GM23338 (cell line): ENCODE results near the gene FHAD1. TPM values are rescaled to one million over a fixed set of nuclear protein-coding genes. Genes with fewer than 3 reads are reported as not detected.

Experiments used
- ATAC-seq: fragments of 200-7000 bp; cut with Tn5 transposase; 3 replicates; pipeline ENCODE4 v1.9.1; 2020
- DNase-seq: peaks from one replicate; pipeline ENCODE4 v3.0.0-alpha.2; 2015; ENCODE audit warnings: low spot score
- H2AFZ ChIP-seq: fragments of 200-600 bp; sonication (generic); 2 replicates; pipeline ENCODE4 v1.8.0; 2016; ENCODE audit warnings: antibody characterized with exemption, mild to moderate bottlenecking, moderate library complexity
- H3F3A ChIP-seq: fragments of 200-600 bp; sonication (generic); replicated peaks from 2 replicates; pipeline ENCODE4 v1.8.0; 2017; ENCODE audit warnings: antibody characterized with exemption, mixed run types, low read depth
- H3K27ac ChIP-seq: fragments of 200-600 bp; sonication (generic); 2 replicates; pipeline ENCODE4 v1.6.1; 2016; ENCODE audit warnings: low read depth
- H3K27me3 ChIP-seq: fragments of 200-600 bp; sonication (generic); 2 replicates; pipeline ENCODE4 v1.8.0; 2016; ENCODE audit warnings: mild to moderate bottlenecking, mixed run types, moderate library complexity; ENCODE audit not compliant: insufficient read depth
- H3K36me3 ChIP-seq: fragments of 200-600 bp; sonication (generic); 2 replicates; pipeline ENCODE4 v1.8.0; 2016; ENCODE audit warnings: mild to moderate bottlenecking; ENCODE audit not compliant: insufficient read depth
- H3K4me1 ChIP-seq: fragments of 200-600 bp; sonication (generic); 2 replicates; pipeline ENCODE4 v1.8.0; 2016; ENCODE audit warnings: mild to moderate bottlenecking, moderate library complexity; ENCODE audit not compliant: insufficient read depth
- H3K4me2 ChIP-seq: fragments of 200-600 bp; sonication (generic); 2 replicates; pipeline ENCODE4 v1.7.1; 2017; ENCODE audit warnings: mixed run types
- H3K4me3 ChIP-seq: fragments of 200-600 bp; sonication (generic); 2 replicates; pipeline ENCODE4 v1.6.1; 2016; ENCODE audit warnings: mixed run types
- H3K79me2 ChIP-seq: fragments of 200-600 bp; sonication (generic); replicated peaks from 2 replicates; pipeline ENCODE4 v1.8.0; 2017; ENCODE audit warnings: mild to moderate bottlenecking; ENCODE audit not compliant: insufficient read depth
- H3K9me2 ChIP-seq: fragments of 200-600 bp; sonication (generic); 2 replicates; pipeline ENCODE4 v1.8.0; 2017; ENCODE audit not compliant: insufficient read depth
- H4K20me1 ChIP-seq: fragments of 200-600 bp; sonication (generic); replicated peaks from 2 replicates; pipeline ENCODE4 v1.8.0; 2017; ENCODE audit warnings: mild to moderate bottlenecking; ENCODE audit not compliant: insufficient read depth
- H3K27ac Mint-ChIP-seq: 2 replicates; pipeline ENCODE4 v1.8.0; 2020; ENCODE audit warnings: inconsistent platforms, mild to moderate bottlenecking, moderate library complexity, mixed read lengths
- H3K27me3 Mint-ChIP-seq: 3 replicates; pipeline ENCODE4 v1.8.0; 2022; ENCODE audit warnings: low read depth, mild to moderate bottlenecking, moderate library complexity, mixed read lengths, inconsistent platforms; ENCODE audit not compliant: insufficient read depth, poor library complexity
- H3K36me3 Mint-ChIP-seq: 3 replicates; pipeline ENCODE4 v1.8.0; 2021; ENCODE audit warnings: low read depth, mild to moderate bottlenecking, inconsistent platforms, moderate library complexity, mixed read lengths
- H3K4me1 Mint-ChIP-seq: 3 replicates; pipeline ENCODE4 v1.8.0; 2020; ENCODE audit warnings: mild to moderate bottlenecking, inconsistent platforms, mixed read lengths
- H3K4me3 Mint-ChIP-seq: 3 replicates; pipeline ENCODE4 v1.8.0; 2021; ENCODE audit warnings: moderate library complexity, mild to moderate bottlenecking, inconsistent platforms, mixed read lengths
- H3K9me3 Mint-ChIP-seq: 3 replicates; pipeline ENCODE4 v1.8.0; 2020; ENCODE audit warnings: moderate library complexity, mild to moderate bottlenecking, inconsistent platforms, mixed read lengths
- CREB1 ChIP-seq: fragments of 250-450 bp; sonication (Bioruptor Pico); IDR thresholded peaks from 2 replicates; pipeline ENCODE4 v1.5.0; 2020; ENCODE audit warnings: low read depth, mild to moderate bottlenecking, moderate library complexity
- EZH2 ChIP-seq: fragments of 200-600 bp; sonication (generic); IDR thresholded peaks from one replicate; pipeline ENCODE4 v1.8.0; 2017; ENCODE audit warnings: antibody characterized with exemption, mild to moderate bottlenecking, low read depth; ENCODE audit not compliant: unreplicated experiment
- EZH2phosphoT487 ChIP-seq: fragments of 200-600 bp; sonication (generic); IDR thresholded peaks from one replicate; pipeline ENCODE4 v1.8.1; 2018; ENCODE audit warnings: antibody characterized with exemption; ENCODE audit not compliant: unreplicated experiment
- JUNB ChIP-seq: IDR thresholded peaks from one replicate; pipeline ENCODE4 v1.6.1; 2016; ENCODE audit warnings: antibody characterized with exemption; ENCODE audit not compliant: unreplicated experiment
- NANOG ChIP-seq: IDR thresholded peaks from 2 replicates; pipeline ENCODE4 v1.6.1; 2016; ENCODE audit warnings: antibody characterized with exemption, borderline replicate concordance
- POLR2AphosphoS5 ChIP-seq: IDR thresholded peaks from 2 replicates; pipeline ENCODE4 v1.6.1; 2016; ENCODE audit warnings: antibody characterized with exemption, low read depth
- STAT1 ChIP-seq: IDR thresholded peaks from one replicate; pipeline ENCODE4 v1.6.1; 2016; ENCODE audit warnings: antibody characterized with exemption; ENCODE audit not compliant: unreplicated experiment
- ZNF114 ChIP-seq: fragments of 250-450 bp; sonication (Bioruptor Pico); IDR thresholded peaks from 2 replicates; pipeline ENCODE4 v1.5.0; 2020; ENCODE audit warnings: mild to moderate bottlenecking, moderate library complexity
- ZNF331 ChIP-seq: fragments of 250-450 bp; sonication (Bioruptor Pico); IDR thresholded peaks from 2 replicates; pipeline ENCODE4 v1.5.0; 2020; ENCODE audit warnings: low read depth, mild to moderate bottlenecking, moderate library complexity
- polyA plus RNA-seq: library from polyadenylated mRNA; unstranded; fragments of >200 nt; fragmentation: Nextera tagmentation; extraction: Ambion mirVana; gene quantifications from 2 replicates; pipeline ENCODE4 v1.2.1, GENCODE V29; 2016
- total RNA-seq: library from RNA; depleted of rRNA; stranded (reverse); fragments of >200 nt; shearing (Covaris generic); gene quantifications from 2 replicates; pipeline ENCODE4 v1.2.3, GENCODE V29; 2014
- TF ChIP-seq, protein P1 (sequence below): fragments of 250-450 bp; sonication (Bioruptor Pico); IDR thresholded peaks from 2 replicates; pipeline ENCODE4 v1.5.0; 2020; ENCODE audit warnings: mild to moderate bottlenecking, moderate library complexity
- TF ChIP-seq, protein P2 (sequence below): IDR thresholded peaks from one replicate; pipeline ENCODE4 v1.6.1; 2018; ENCODE audit warnings: antibody characterized with exemption; ENCODE audit not compliant: unreplicated experiment
- TF ChIP-seq, protein P3 (sequence below), 2 experiments: fragments of 200-600 bp in 1 of 2; sonication (generic) in 1 of 2; conservative IDR thresholded peaks; 2 replicates each; pipeline versions ENCODE4 v1.5.1 to v1.6.1; 2016 to 2017; ENCODE audit warnings: antibody characterized with exemption in 2 of 2, low read depth in 2 of 2, mild to moderate bottlenecking in 2 of 2, moderate library complexity in 1 of 2
- TF ChIP-seq, protein P4 (sequence below): IDR thresholded peaks from 2 replicates; pipeline ENCODE4 v1.6.1; 2016; ENCODE audit warnings: antibody characterized with exemption

Gene FHAD1
- total and polyA plus RNA-seq, 2 experiments from 2014 or later = 1.8 to 3.3 TPM

DNA sequence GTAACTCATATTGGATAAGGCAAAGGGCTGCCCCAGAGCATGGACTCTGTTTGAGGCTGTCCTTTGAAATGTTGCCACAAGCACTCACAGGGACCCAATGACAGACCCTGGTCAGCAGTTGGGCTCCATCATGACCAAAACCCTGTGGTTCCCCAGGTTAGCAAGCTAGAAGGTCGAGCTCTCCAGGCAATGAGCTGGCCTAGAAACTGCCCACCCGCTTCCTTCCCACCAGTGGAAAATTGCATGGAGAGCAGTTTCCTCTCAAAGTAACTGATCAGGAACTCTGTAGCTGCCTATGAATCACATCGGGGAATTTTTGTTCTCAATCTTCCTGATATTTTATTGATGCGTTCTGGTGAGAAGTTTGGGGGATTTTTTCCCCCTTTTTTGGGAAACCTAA, 52.8 kb downstream of the FHAD1 start:
- Mint-ChIP-seq H3K9me3 (peaks cover 10% of the 10 kb centered on the region; the same call in 2 of the 3 replicates), H3K27ac (no peak overlapping the region)

More for the DNA sequence above, 52.8 kb downstream of the FHAD1 start:
- H2AFZ ChIP-seq = no peak overlapping the region
- no peaks in the 10 kb centered on the region for H4K20me1 ChIP-seq
- no peak overlapping the region for H3K4me3 ChIP-seq
- Mint-ChIP-seq H3K4me3 (no peak overlapping the region), H3K4me1 (peaks cover 2% of the 10 kb centered on the region; the same call in 1 of the 3 replicates), H3K36me3 (peaks cover 4% of the 10 kb centered on the region), H3K27me3 (peaks cover 3% of the 10 kb centered on the region)
- DNase-seq (no peak), ATAC-seq (no peak)
- TF ChIP-seq, protein P1, sequence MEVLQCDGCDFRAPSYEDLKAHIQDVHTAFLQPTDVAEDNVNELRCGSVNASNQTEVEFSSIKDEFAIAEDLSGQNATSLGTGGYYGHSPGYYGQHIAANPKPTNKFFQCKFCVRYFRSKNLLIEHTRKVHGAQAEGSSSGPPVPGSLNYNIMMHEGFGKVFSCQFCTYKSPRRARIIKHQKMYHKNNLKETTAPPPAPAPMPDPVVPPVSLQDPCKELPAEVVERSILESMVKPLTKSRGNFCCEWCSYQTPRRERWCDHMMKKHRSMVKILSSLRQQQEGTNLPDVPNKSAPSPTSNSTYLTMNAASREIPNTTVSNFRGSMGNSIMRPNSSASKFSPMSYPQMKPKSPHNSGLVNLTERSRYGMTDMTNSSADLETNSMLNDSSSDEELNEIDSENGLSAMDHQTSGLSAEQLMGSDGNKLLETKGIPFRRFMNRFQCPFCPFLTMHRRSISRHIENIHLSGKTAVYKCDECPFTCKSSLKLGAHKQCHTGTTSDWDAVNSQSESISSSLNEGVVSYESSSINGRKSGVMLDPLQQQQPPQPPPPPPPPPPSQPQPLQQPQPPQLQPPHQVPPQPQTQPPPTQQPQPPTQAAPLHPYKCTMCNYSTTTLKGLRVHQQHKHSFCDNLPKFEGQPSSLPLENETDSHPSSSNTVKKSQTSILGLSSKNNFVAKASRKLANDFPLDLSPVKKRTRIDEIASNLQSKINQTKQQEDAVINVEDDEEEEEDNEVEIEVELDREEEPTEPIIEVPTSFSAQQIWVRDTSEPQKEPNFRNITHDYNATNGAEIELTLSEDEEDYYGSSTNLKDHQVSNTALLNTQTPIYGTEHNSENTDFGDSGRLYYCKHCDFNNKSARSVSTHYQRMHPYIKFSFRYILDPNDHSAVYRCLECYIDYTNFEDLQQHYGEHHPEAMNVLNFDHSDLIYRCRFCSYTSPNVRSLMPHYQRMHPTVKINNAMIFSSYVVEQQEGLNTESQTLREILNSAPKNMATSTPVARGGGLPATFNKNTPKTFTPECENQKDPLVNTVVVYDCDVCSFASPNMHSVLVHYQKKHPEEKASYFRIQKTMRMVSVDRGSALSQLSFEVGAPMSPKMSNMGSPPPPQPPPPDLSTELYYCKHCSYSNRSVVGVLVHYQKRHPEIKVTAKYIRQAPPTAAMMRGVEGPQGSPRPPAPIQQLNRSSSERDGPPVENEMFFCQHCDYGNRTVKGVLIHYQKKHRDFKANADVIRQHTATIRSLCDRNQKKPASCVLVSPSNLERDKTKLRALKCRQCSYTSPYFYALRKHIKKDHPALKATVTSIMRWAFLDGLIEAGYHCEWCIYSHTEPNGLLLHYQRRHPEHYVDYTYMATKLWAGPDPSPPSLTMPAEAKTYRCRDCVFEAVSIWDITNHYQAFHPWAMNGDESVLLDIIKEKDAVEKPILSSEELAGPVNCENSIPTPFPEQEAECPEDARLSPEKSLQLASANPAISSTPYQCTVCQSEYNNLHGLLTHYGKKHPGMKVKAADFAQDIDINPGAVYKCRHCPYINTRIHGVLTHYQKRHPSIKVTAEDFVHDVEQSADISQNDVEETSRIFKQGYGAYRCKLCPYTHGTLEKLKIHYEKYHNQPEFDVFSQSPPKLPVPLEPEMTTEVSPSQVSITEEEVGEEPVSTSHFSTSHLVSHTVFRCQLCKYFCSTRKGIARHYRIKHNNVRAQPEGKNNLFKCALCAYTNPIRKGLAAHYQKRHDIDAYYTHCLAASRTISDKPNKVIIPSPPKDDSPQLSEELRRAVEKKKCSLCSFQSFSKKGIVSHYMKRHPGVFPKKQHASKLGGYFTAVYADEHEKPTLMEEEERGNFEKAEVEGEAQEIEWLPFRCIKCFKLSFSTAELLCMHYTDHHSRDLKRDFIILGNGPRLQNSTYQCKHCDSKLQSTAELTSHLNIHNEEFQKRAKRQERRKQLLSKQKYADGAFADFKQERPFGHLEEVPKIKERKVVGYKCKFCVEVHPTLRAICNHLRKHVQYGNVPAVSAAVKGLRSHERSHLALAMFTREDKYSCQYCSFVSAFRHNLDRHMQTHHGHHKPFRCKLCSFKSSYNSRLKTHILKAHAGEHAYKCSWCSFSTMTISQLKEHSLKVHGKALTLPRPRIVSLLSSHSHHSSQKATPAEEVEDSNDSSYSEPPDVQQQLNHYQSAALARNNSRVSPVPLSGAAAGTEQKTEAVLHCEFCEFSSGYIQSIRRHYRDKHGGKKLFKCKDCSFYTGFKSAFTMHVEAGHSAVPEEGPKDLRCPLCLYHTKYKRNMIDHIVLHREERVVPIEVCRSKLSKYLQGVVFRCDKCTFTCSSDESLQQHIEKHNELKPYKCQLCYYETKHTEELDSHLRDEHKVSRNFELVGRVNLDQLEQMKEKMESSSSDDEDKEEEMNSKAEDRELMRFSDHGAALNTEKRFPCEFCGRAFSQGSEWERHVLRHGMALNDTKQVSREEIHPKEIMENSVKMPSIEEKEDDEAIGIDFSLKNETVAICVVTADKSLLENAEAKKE = no peak
- TF ChIP-seq, protein P2, sequence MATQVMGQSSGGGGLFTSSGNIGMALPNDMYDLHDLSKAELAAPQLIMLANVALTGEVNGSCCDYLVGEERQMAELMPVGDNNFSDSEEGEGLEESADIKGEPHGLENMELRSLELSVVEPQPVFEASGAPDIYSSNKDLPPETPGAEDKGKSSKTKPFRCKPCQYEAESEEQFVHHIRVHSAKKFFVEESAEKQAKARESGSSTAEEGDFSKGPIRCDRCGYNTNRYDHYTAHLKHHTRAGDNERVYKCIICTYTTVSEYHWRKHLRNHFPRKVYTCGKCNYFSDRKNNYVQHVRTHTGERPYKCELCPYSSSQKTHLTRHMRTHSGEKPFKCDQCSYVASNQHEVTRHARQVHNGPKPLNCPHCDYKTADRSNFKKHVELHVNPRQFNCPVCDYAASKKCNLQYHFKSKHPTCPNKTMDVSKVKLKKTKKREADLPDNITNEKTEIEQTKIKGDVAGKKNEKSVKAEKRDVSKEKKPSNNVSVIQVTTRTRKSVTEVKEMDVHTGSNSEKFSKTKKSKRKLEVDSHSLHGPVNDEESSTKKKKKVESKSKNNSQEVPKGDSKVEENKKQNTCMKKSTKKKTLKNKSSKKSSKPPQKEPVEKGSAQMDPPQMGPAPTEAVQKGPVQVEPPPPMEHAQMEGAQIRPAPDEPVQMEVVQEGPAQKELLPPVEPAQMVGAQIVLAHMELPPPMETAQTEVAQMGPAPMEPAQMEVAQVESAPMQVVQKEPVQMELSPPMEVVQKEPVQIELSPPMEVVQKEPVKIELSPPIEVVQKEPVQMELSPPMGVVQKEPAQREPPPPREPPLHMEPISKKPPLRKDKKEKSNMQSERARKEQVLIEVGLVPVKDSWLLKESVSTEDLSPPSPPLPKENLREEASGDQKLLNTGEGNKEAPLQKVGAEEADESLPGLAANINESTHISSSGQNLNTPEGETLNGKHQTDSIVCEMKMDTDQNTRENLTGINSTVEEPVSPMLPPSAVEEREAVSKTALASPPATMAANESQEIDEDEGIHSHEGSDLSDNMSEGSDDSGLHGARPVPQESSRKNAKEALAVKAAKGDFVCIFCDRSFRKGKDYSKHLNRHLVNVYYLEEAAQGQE = no peak
- TF ChIP-seq POLR2AphosphoS5 (no peak), EZH2phosphoT487 (no peak), NANOG (no peak), ZNF114 (CRISPR knock-in tag) (no peak), ZNF331 (CRISPR knock-in tag) (no peak), STAT1 (no peak), EZH2 (no peak), JUNB (no peak), CREB1 (CRISPR knock-in tag) (no peak)
- TF ChIP-seq, protein P3, sequence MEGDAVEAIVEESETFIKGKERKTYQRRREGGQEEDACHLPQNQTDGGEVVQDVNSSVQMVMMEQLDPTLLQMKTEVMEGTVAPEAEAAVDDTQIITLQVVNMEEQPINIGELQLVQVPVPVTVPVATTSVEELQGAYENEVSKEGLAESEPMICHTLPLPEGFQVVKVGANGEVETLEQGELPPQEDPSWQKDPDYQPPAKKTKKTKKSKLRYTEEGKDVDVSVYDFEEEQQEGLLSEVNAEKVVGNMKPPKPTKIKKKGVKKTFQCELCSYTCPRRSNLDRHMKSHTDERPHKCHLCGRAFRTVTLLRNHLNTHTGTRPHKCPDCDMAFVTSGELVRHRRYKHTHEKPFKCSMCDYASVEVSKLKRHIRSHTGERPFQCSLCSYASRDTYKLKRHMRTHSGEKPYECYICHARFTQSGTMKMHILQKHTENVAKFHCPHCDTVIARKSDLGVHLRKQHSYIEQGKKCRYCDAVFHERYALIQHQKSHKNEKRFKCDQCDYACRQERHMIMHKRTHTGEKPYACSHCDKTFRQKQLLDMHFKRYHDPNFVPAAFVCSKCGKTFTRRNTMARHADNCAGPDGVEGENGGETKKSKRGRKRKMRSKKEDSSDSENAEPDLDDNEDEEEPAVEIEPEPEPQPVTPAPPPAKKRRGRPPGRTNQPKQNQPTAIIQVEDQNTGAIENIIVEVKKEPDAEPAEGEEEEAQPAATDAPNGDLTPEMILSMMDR (conservative IDR thresholded peaks at IDR 0.05; ENCODE audit: low read depth in 2 of 2) = no peak
- TF ChIP-seq, protein P4, sequence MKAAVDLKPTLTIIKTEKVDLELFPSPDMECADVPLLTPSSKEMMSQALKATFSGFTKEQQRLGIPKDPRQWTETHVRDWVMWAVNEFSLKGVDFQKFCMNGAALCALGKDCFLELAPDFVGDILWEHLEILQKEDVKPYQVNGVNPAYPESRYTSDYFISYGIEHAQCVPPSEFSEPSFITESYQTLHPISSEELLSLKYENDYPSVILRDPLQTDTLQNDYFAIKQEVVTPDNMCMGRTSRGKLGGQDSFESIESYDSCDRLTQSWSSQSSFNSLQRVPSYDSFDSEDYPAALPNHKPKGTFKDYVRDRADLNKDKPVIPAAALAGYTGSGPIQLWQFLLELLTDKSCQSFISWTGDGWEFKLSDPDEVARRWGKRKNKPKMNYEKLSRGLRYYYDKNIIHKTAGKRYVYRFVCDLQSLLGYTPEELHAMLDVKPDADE = no peak
- H3K27me3 ChIP-seq = no peaks in the 10 kb centered on the region
- H3K36me3 ChIP-seq = no peaks in the 10 kb centered on the region; the same call in 1 of the 2 replicates
- no peaks in the 10 kb centered on the region for H3F3A ChIP-seq
- no peaks in the 10 kb centered on the region for H3K4me1 ChIP-seq
- no peak overlapping the region for H3K4me2 ChIP-seq
- no peaks in the 10 kb centered on the region for H3K9me2 ChIP-seq
- H3K79me2 ChIP-seq = no peaks in the 10 kb centered on the region
- H3K27ac ChIP-seq = no peak overlapping the region
